Bronchial epithelial cell (primary cell): ENCODE results near the gene TBC1D10A. TPM values are rescaled to one million over a fixed set of nuclear protein-coding genes. Genes with fewer than 3 reads are reported as not detected.

Experiments
- DNase-seq: peaks from one replicate; pipeline ENCODE4 v3.0.0-alpha.2; 2010; ENCODE audit warnings: low read depth
- FAIRE-seq: peaks from 2 replicates; lab custom pipeline; 2011; peaks lifted over from hg19 to GRCh38; lab: Jason Lieb, UNC
- H3K27me3 ChIP-seq: 2 replicates; pipeline ENCODE4 v1.5.1; 2011; ENCODE audit warnings: low read length; ENCODE audit not compliant: control insufficient read depth, insufficient read depth
- H3K36me3 ChIP-seq: 2 replicates; pipeline ENCODE4 v1.5.1; 2011; ENCODE audit warnings: low read length; ENCODE audit not compliant: control insufficient read depth, insufficient read depth
- H3K4me3 ChIP-seq: 2 replicates; pipeline ENCODE4 v1.5.1; 2011; ENCODE audit warnings: mild to moderate bottlenecking, low read depth, low read length, control low read depth
- total RNA-seq: library from RNA; depleted of rRNA; stranded (reverse); fragments of >200 nt; gene quantifications from 2 replicates; pipeline ENCODE4 v1.2.1, GENCODE V29; 2014
- TF ChIP-seq, protein P1 (sequence below): IDR thresholded peaks from 2 replicates; pipeline ENCODE4 v1.5.1; 2011; ENCODE audit warnings: mild to moderate bottlenecking, moderate library complexity, low read length, control low read depth, inconsistent platforms; ENCODE audit not compliant: insufficient read depth, severe bottlenecking

Gene TBC1D10A
- total RNA-seq, 1 donor from 2014 or later = 6.6 TPM

DNA sequence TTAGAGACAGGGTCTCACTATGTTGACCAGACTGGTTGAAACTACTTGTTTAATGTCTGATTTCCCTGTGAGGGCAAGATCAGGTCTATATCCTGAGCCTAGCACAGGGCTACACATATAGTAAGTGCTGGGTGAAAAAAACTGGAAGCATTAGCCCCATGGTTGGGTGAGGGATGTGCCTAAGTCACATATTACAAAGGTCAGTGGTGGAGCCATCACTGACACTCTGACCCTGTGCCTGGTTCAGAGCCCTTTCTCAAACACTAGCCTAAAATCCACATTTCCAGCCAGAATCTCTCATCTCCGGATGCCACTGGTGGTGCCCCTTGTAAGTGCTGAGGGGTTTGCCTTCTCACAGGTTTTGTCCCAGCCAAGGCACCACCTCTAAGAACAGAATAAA is 9.0 kb downstream of the TBC1D10A start:
- no peak for FAIRE-seq

DNA sequence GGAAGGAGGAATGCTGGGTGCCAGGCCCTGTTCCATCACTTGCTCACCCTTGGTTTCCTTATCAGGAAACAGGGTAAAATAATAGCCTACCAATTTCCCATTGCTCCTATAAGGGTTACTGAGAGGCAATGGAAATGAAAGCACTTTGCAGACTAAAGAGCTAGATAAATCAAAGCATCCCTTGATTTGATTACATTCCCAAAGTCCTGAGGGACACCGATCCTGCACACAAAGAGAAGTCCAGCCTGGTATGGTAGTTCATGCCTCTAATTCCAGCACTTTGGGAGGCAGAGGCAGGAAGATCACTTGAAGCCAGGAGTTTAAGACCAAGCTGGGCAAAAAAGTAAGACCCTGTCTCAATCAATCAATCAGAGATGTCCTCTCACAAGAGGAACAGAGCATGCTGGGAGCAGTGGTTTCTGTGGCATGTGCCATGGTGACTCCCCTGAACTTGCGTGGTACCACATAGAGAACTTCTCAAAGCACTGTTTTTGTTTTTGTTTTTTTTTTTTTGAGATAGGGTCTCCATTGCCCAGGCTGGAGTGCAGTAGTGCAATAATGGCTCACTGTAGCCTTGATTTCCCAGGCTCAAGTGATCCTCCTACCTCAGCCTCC is 10.7 kb downstream of the TBC1D10A start:
- H3K27me3 ChIP-seq = no peaks in the 10 kb centered on the region
- TF ChIP-seq, protein P1, sequence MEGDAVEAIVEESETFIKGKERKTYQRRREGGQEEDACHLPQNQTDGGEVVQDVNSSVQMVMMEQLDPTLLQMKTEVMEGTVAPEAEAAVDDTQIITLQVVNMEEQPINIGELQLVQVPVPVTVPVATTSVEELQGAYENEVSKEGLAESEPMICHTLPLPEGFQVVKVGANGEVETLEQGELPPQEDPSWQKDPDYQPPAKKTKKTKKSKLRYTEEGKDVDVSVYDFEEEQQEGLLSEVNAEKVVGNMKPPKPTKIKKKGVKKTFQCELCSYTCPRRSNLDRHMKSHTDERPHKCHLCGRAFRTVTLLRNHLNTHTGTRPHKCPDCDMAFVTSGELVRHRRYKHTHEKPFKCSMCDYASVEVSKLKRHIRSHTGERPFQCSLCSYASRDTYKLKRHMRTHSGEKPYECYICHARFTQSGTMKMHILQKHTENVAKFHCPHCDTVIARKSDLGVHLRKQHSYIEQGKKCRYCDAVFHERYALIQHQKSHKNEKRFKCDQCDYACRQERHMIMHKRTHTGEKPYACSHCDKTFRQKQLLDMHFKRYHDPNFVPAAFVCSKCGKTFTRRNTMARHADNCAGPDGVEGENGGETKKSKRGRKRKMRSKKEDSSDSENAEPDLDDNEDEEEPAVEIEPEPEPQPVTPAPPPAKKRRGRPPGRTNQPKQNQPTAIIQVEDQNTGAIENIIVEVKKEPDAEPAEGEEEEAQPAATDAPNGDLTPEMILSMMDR = no peak

More for the DNA sequence above, 9.0 kb downstream of the TBC1D10A start:
- TF ChIP-seq, protein P1 = no peak
- DNase-seq = no peak
- no peak overlapping the region for H3K4me3 ChIP-seq
- H3K36me3 ChIP-seq = peaks cover 2% of the 10 kb centered on the region
- H3K27me3 ChIP-seq = no peaks in the 10 kb centered on the region

GRCh38 chr22:30314915-30315314 is 11.8 kb downstream of the TBC1D10A start:
- H3K27me3 ChIP-seq = no peaks in the 10 kb centered on the region
- H3K36me3 ChIP-seq = no peaks in the 10 kb centered on the region
- TF ChIP-seq, protein P1 = no peak
- no peak for FAIRE-seq
- peak; percentile 62 for DNase-seq
- no peak overlapping the region for H3K4me3 ChIP-seq

More for the DNA sequence above, 10.7 kb downstream of the TBC1D10A start:
- no peak overlapping the region for H3K4me3 ChIP-seq
- DNase-seq (no peak), FAIRE-seq (no peak)
- H3K36me3 ChIP-seq = peaks cover 1% of the 10 kb centered on the region

DNA sequence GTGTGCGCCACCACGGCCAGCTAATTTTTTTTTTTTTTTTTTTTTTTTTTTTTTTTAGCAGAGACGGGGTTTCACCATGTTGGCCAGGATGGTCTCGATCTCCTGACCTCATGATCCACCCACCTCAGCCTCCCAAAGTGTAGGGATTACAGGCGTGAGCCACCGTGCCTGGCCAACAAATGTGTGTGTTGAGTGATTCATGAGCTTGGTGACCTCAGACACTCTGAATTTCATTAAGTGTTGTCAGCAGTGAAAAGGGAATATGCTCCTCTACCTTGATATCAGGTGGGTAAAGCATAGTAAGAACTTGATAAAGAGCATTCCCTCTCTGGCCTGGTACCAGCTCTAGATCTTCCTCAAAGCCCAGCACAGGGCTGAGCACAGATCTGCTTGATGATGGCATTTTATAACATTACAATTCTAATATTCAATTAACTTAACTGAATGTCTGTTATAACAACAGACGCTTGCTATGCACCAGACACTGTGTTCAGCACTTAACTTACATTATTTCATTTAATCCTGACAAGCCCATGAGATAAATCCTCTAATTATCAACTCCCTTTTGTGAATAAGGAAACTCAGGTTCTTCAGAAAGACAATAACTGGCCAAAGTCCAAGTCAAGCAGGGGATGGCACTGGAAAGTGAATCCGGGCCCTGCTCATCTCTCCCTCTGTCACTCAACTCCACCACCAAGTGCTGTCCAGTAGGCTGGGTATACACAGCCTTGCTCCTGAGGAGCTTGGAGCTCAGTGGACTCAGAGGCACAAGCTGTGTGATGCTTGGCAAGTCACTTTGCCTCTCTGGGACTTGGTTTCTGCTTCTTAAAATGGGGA is 13.0 kb downstream of the TBC1D10A start:
- Histone ChIP-seq H3K36me3 (no peaks in the 10 kb centered on the region), H3K4me3 (no peak overlapping the region), H3K27me3 (no peaks in the 10 kb centered on the region)
- TF ChIP-seq, protein P1 = no peak
- FAIRE-seq = no peak
- peak; percentile 50 for DNase-seq

DNA sequence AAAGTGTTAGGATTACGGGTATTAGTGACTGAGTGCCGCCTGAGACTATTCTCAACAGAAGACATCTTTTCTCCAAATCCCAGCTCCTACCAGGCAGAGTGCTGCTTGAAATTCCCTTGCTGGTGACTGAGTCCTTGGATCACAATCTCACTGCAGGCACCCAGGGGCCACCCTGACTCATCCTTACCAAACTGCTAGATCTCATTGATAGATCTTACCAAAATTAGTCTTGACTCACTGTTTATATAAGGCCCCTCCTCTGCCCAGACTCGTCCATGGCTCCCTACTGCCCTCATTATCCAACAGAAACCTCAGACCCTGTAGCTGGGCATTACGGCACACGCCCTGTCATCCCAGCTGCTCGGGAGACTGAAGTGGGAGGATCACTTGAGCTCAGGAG is 14.7 kb downstream of the TBC1D10A start:
- no peaks in the 10 kb centered on the region for H3K36me3 ChIP-seq
- H3K27me3 ChIP-seq = no peaks in the 10 kb centered on the region
- DNase-seq (peak; percentile 97), FAIRE-seq (no peak)
- TF ChIP-seq, protein P1 = no peak
- no peak overlapping the region for H3K4me3 ChIP-seq
